GM12801 (cell line): ENCODE data around the gene MYOD1.

Experiments used
- CTCF ChIP-seq: IDR thresholded peaks from one replicate; pipeline ENCODE4 v1.5.1; 2011; ENCODE audit warnings: control low read depth; ENCODE audit not compliant: insufficient read length; ENCODE audit errors: extremely low read depth

The MYOD1 gene

DNA sequence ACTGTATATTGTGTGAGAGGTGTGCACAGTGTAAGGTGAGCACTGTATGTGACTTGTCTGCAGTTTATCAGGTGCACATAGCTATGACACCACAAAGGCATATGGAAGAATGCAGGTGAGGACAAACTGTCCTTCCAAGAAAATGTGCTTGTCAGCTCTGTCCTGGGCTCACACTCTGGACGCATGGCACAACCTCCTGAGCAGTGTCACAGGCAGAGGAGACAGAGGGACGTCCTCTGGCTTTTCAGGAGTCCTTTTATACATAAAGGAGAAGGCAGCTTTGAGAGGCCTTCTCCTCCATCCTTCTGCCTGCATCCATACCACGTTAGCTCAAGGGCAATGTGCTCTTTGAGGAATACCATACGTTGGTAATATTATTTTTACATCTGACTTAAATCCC, 7.5 kb upstream of the MYOD1 start:
- no peak for TF ChIP-seq CTCF

DNA sequence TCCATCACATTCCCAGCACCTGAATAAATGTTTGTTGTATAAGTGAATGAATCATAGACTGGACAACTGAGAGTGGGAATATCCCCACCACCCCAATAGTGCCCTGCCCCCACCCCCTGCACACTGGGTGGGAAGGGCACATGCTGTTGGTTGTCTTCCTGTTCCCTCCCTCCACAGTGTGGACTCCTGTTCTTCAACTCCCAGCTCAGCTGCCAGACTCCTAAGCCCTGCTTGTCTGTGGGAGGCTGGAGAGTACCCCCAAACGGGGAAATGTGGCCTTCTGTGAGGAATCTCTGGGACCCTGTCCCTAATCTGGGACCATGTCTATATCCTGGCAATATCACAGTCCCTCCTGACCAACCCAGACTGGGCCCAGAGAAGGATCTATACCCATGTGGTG, 5.5 kb upstream of the MYOD1 start:
- no peak for TF ChIP-seq CTCF

DNA sequence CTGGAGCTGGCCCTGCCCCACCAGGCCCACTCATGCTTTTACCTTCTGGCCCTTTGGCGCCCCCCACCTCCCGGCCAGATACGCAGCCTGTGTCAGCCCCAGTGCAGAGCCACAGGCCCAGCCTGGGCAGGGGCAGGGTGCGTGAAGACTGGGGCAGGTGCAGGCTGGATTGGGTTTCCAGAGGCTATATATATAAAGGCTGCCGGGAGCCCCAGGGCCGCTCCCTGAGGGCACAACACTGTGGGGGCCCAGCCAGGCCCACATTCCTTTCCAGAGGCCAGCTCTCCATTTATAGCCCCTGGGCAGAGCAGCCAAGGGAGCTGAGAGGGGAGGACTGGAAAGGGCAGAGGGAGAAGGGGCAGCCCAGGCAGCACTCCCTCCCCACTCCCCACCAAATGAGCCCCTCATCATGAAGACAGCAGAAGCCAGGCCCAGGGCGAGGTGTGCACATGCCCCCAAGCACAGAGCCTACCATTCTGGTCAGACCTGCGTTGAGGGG, 5.0 kb upstream of the MYOD1 start:
- TF ChIP-seq CTCF: no peak

DNA sequence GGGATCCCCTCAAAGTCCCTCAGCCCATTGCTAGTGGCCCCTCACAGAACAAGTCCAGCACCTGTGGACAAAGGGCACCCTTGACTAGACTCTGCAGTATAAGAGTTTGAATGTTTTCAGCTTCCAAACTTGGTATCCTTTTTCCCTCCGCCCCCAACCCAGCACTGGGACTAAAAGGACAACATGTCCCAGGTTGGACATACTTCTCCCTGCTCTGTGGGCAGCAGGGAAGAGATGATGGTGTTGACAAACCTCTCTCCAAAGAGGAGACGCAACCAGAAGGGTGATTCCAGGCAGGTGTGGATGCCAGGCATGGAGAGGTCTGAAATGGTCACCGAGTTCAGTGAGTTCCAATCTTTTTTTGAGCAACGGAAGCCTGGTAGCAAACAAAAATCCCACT, 4.5 kb upstream of the MYOD1 start:
- TF ChIP-seq CTCF: no peak

- no peak for TF ChIP-seq CTCF
Measured at GRCh38 chr11:17716807-17717206, 2.6 kb upstream of the MYOD1 start.

DNA sequence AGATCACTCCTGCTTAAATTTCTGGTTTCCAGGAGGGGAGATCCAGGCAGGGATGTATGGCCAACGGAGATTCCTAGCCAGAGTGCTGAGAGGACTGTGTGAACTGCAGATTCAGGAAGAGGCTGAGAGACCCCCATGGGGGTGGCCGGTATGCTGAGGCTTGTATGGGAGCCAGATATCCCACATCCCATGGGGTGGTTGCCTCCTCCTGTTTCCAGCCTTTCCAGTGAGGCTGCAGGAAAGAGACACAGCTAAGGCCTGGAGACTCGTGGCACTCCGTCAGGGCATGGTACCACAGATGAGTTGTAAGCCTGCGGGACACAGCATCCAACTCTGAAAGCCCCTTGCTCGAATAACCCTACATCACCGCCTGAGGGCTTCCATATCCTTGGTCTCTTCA, 1.4 kb upstream of the MYOD1 start:
- TF ChIP-seq CTCF: no peak

- no peak for TF ChIP-seq CTCF
Measured at GRCh38 chr11:17718510-17718962, 835 bp upstream of the MYOD1 start.
